GM12874 (cell line): ENCODE measurements around the gene RUBCN.
A peak's percentile ranks its signal among the peaks of the same experiment; 100 is the strongest.

Experiments used
- CTCF ChIP-seq: IDR thresholded peaks from 2 replicates; pipeline ENCODE4 v1.5.1; 2011; ENCODE audit warnings: low read depth, mild to moderate bottlenecking, control low read depth, low read length, moderate library complexity; ENCODE audit not compliant: insufficient read depth

The RUBCN gene

GRCh38 chr3:197680955-197681521 is 55.7 kb downstream of the RUBCN start:
- TF ChIP-seq CTCF: no peak

- no peak for TF ChIP-seq CTCF
Measured at GRCh38 chr3:197675951-197676350, 60.8 kb downstream of the RUBCN start.

- TF ChIP-seq CTCF: no peak
Measured at GRCh38 chr3:197675563-197675860, 61.2 kb downstream of the RUBCN start.

- TF ChIP-seq CTCF: no peak
Measured at GRCh38 chr3:197674741-197675562, 61.8 kb downstream of the RUBCN start.

GRCh38 chr3:197673170-197673569 is 63.5 kb downstream of the RUBCN start:
- TF ChIP-seq CTCF: no peak

GRCh38 chr3:197670361-197670760 is 66.3 kb downstream of the RUBCN start:
- TF ChIP-seq CTCF: no peak

GRCh38 chr3:197667968-197668367 is 68.7 kb downstream of the RUBCN start:
- no peak for TF ChIP-seq CTCF

GRCh38 chr3:197631989-197632388 is 104.7 kb downstream of the RUBCN start:
- peak; percentile 38; the same call in 1 of the 2 replicates for TF ChIP-seq CTCF
